ENCODE measurements around the gene S100PBP.

DNA sequence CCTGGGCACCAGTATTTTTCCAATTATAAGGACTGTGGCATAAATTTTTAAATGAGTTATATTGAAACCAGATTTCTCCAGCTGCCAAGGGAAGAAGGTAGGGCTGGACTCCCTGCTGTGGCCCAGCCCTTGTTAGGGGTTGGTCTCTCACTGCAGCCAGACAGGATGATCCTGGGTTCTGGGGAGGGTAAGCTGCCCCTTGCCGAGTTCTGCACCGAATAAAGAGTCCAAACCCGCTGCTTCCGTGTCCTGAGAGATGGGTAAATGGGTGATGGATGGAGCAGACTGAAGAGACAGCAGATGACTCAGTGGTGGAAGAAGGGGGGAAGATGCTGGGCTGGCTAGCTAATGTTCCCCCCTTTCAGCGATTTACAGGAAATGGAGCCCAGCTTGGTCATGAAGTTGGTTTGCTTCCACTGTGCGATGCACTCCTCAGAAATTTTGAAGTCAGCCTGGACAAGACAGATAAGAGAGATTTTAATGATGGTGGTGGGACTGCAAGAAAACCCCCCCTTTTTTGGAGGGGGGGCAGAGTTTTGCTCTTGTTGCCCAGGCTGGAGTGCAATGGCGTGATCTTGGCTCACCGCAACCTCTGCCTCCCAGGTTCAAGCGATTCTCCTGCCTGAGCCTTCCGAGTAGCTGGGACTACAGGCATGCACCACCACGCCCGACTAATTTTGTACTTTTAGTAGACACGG lies 41.7 kb upstream of the S100PBP start:
- TF ChIP-seq, protein P1, sequence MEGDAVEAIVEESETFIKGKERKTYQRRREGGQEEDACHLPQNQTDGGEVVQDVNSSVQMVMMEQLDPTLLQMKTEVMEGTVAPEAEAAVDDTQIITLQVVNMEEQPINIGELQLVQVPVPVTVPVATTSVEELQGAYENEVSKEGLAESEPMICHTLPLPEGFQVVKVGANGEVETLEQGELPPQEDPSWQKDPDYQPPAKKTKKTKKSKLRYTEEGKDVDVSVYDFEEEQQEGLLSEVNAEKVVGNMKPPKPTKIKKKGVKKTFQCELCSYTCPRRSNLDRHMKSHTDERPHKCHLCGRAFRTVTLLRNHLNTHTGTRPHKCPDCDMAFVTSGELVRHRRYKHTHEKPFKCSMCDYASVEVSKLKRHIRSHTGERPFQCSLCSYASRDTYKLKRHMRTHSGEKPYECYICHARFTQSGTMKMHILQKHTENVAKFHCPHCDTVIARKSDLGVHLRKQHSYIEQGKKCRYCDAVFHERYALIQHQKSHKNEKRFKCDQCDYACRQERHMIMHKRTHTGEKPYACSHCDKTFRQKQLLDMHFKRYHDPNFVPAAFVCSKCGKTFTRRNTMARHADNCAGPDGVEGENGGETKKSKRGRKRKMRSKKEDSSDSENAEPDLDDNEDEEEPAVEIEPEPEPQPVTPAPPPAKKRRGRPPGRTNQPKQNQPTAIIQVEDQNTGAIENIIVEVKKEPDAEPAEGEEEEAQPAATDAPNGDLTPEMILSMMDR (IDR thresholded peaks at IDR 0.05), result no peak
- TF ChIP-seq POLR2A (IDR thresholded peaks at IDR 0.05), result no peak

Data from testis (tissue), 2 donors.